Smooth muscle cell (in vitro differentiated cells): Measurements from ENCODE around the gene TRERF1. TPM values are rescaled to one million over a fixed set of nuclear protein-coding genes. Genes with fewer than 3 reads are reported as not detected.

Experiments used
- DNase-seq: peaks from one replicate; lab custom pipeline; 2025; ENCODE audit not compliant: unreplicated experiment; lab: John Stamatoyannopoulos, UW
- H2AFZ ChIP-seq: fragments of 200-600 bp; sonication (generic); 2 replicates; pipeline ENCODE4 v1.6.0; 2016; ENCODE audit warnings: antibody characterized with exemption, low read depth, mild to moderate bottlenecking
- H3F3A ChIP-seq: fragments of 200-600 bp; sonication (generic); 2 replicates; pipeline ENCODE4 v1.6.0; 2017; ENCODE audit warnings: antibody characterized with exemption, low read depth
- H3K27ac ChIP-seq: fragments of 200-600 bp; sonication (generic); 2 replicates; pipeline ENCODE4 v1.5.1; 2016; ENCODE audit warnings: low read depth, mild to moderate bottlenecking
- H3K27me3 ChIP-seq: fragments of 200-600 bp; sonication (generic); 2 replicates; pipeline ENCODE4 v1.6.1; 2016; ENCODE audit warnings: low read depth, mild to moderate bottlenecking
- H3K36me3 ChIP-seq: fragments of 200-600 bp; sonication (generic); 2 replicates; pipeline ENCODE4 v1.5.1; 2016; ENCODE audit warnings: low read depth
- H3K4me1 ChIP-seq: fragments of 200-600 bp; sonication (generic); 2 replicates; pipeline ENCODE4 v1.5.1; 2016; ENCODE audit warnings: low read depth
- H3K4me2 ChIP-seq: fragments of 200-600 bp; sonication (generic); 2 replicates; pipeline ENCODE4 v1.6.0; 2016; ENCODE audit warnings: mild to moderate bottlenecking
- H3K4me3 ChIP-seq: fragments of 200-600 bp; sonication (generic); 2 replicates; pipeline ENCODE4 v1.5.1; 2016; ENCODE audit warnings: mild to moderate bottlenecking
- H3K79me2 ChIP-seq: fragments of 200-600 bp; sonication (generic); 2 replicates; pipeline ENCODE4 v1.6.0; 2016; ENCODE audit warnings: low read depth, mild to moderate bottlenecking
- H3K9ac ChIP-seq: fragments of 200-600 bp; sonication (generic); 2 replicates; pipeline ENCODE4 v1.6.0; 2016; ENCODE audit warnings: low read depth
- H3K9me3 ChIP-seq: fragments of 200-600 bp; sonication (generic); replicated peaks from 2 replicates; pipeline ENCODE4 v1.5.1; 2016; ENCODE audit warnings: low read depth
- H4K20me1 ChIP-seq: fragments of 200-600 bp; sonication (generic); 2 replicates; pipeline ENCODE4 v1.6.0; 2016; ENCODE audit warnings: low read depth
- CTCF ChIP-seq: fragments of 200-600 bp; sonication (generic); IDR thresholded peaks from 2 replicates; pipeline ENCODE4 v1.5.1; 2017; ENCODE audit warnings: borderline replicate concordance, mild to moderate bottlenecking, antibody characterized with exemption; ENCODE audit not compliant: insufficient read depth, poor library complexity, severe bottlenecking
- WGBS: methylation state at CpG from one replicate; pipeline ENCODE4 v1.1.7; 2016; ENCODE audit warnings: low lambda C conversion rate; 5-methylcytosine and 5-hydroxymethylcytosine counted together
- polyA plus RNA-seq: library from polyadenylated mRNA; unstranded; fragments of >200 nt; fragmentation: Nextera tagmentation; extraction: Ambion mirVana; gene quantifications from 2 replicates; pipeline ENCODE4 v1.2.1, GENCODE V29; 2016
- total RNA-seq: library from RNA; depleted of rRNA; stranded (reverse); fragments of >200 nt; gene quantifications from 2 replicates; pipeline ENCODE4 v1.2.3, GENCODE V29; 2014

TRERF1 gene
- total and polyA plus RNA-seq, 2 experiments from 2014 or later = 3.5 to 5.3 TPM

- H3K27ac ChIP-seq = peak overlapping the region; percentile 40
- peaks cover 4% of the 10 kb centered on the region for H3F3A ChIP-seq
- H3K4me3 ChIP-seq = no peak overlapping the region
- H3K9ac ChIP-seq = no peak overlapping the region
- no peak for TF ChIP-seq CTCF
- H3K36me3 ChIP-seq = no peaks in the 10 kb centered on the region
- no peak overlapping the region for H2AFZ ChIP-seq
- H3K9me3 ChIP-seq = no peaks in the 10 kb centered on the region
- no peak for DNase-seq
- peaks cover 4% of the 10 kb centered on the region for H4K20me1 ChIP-seq
- no peaks in the 10 kb centered on the region for H3K27me3 ChIP-seq
- peaks cover 2% of the 10 kb centered on the region for H3K79me2 ChIP-seq
- H3K4me2 ChIP-seq = peak overlapping the region; percentile 23
- H3K4me1 ChIP-seq = peaks cover 24% of the 10 kb centered on the region
- WGBS = 51% methylated on average over 8 of the region's 8 CpGs
Measured at GRCh38 chr6:42407379-42407778, 44.3 kb downstream of the TRERF1 start.

- H3K4me2 ChIP-seq = peak overlapping the region; percentile 23
- no peaks in the 10 kb centered on the region for H3K36me3 ChIP-seq
- H2AFZ ChIP-seq = no peak overlapping the region
- H3K27me3 ChIP-seq = no peaks in the 10 kb centered on the region
- H3K4me1 ChIP-seq = peaks cover 31% of the 10 kb centered on the region
- H4K20me1 ChIP-seq = peaks cover 4% of the 10 kb centered on the region
- 97% methylated on average over 6 of the region's 6 CpGs for WGBS
- H3F3A ChIP-seq = peaks cover 4% of the 10 kb centered on the region
- no peak for DNase-seq
- TF ChIP-seq CTCF = no peak
- peaks cover 2% of the 10 kb centered on the region for H3K79me2 ChIP-seq
- peak overlapping the region; percentile 40 for H3K27ac ChIP-seq
- H3K9me3 ChIP-seq = no peaks in the 10 kb centered on the region
- no peak overlapping the region for H3K4me3 ChIP-seq
- H3K9ac ChIP-seq = no peak overlapping the region
Measured at GRCh38 chr6:42406306-42407280, 45.1 kb downstream of the TRERF1 start.

- no peaks in the 10 kb centered on the region for H4K20me1 ChIP-seq
- no peaks in the 10 kb centered on the region for H3K27me3 ChIP-seq
- no peak overlapping the region for H3K9ac ChIP-seq
- H3K79me2 ChIP-seq = no peaks in the 10 kb centered on the region
- no peak for TF ChIP-seq CTCF
- H3K9me3 ChIP-seq = no peaks in the 10 kb centered on the region
- DNase-seq = no peak
- H2AFZ ChIP-seq = no peak overlapping the region
- peaks cover 4% of the 10 kb centered on the region for H3F3A ChIP-seq
- peak overlapping the region; percentile 57 for H3K27ac ChIP-seq
- 36% methylated on average over 2 of the region's 2 CpGs for WGBS
- H3K4me1 ChIP-seq = peaks cover 31% of the 10 kb centered on the region
- peak overlapping the region; percentile 49 for H3K4me2 ChIP-seq
- no peaks in the 10 kb centered on the region for H3K36me3 ChIP-seq
- no peak overlapping the region for H3K4me3 ChIP-seq
Measured at GRCh38 chr6:42405021-42405420, 46.7 kb downstream of the TRERF1 start.
